GM20000 (cell line): Measurements from ENCODE around the gene FTH1.

Source experiments
- DNase-seq: peaks from one replicate; pipeline ENCODE4 v3.0.0; 2012; ENCODE audit warnings: low spot score
- CTCF ChIP-seq: IDR thresholded peaks from 2 replicates; pipeline ENCODE4 v1.5.1; 2012; ENCODE audit warnings: mild to moderate bottlenecking, control low read depth; ENCODE audit errors: extremely low read depth, missing control alignments

FTH1 gene

GRCh38 chr11:61928606-61929005 lies 38.8 kb downstream of the FTH1 start:
- DNase-seq = no peak
- TF ChIP-seq CTCF = no peak

- DNase-seq = no peak
- no peak for TF ChIP-seq CTCF
Measured at GRCh38 chr11:61927501-61927900, 39.9 kb downstream of the FTH1 start.

GRCh38 chr11:61926235-61926634 lies 41.2 kb downstream of the FTH1 start:
- TF ChIP-seq CTCF = no peak
- DNase-seq = no peak

- TF ChIP-seq CTCF = no peak
- DNase-seq = no peak
Measured at GRCh38 chr11:61925736-61926135, 41.7 kb downstream of the FTH1 start.

- DNase-seq = no peak
- no peak for TF ChIP-seq CTCF
Measured at GRCh38 chr11:61924064-61924455, 43.4 kb downstream of the FTH1 start.

GRCh38 chr11:61923166-61924063 lies 44.0 kb downstream of the FTH1 start:
- DNase-seq = no peak
- TF ChIP-seq CTCF = no peak

- no peak for DNase-seq
- TF ChIP-seq CTCF = no peak
Measured at GRCh38 chr11:61922539-61922938, 44.9 kb downstream of the FTH1 start.
